ENCODE data around the gene PMEPA1. TPM values are rescaled to one million over a fixed set of nuclear protein-coding genes. Genes with fewer than 3 reads are reported as not detected.

PMEPA1 gene
- total and polyA plus RNA-seq, 2 donors (not counting 1 experiment from before 2014, with no cell fraction given): 9.9 to 37.4 TPM

DNA sequence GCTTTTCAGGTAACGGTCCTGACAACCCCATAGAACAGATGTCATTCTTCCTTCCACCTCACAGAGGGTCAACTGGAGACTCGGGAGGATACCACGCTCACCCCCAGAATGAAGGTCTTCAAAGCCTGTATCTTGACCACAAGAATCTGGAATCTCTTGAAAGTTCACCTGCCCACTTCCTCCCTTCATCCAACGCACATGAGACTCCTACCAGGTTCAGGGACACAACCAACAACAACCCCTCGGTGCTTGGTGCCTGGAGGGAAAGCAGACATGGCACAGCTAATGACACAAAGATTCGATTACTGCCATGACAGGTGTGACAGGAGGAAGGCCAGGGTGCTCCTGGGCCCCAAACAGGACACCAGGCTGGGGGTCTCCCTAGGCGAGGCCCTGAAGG lies 8.2 kb downstream of the PMEPA1 start:
- Histone ChIP-seq H3K36me3 (replicated peaks in 1 of 2; ENCODE audit: control extremely low read depth in 1 of 2, control insufficient read depth in 1 of 2, extremely low read depth in 1 of 2, insufficient read depth in 2 of 2, low read length in 1 of 2) (peaks cover 0 to 6% of the 10 kb centered on the region in 2 experiments), H3K4me3 (ENCODE audit: control extremely low read depth in 1 of 5, extremely low read depth in 1 of 5, insufficient read depth in 1 of 5, low read depth in 2 of 5, low read length in 4 of 5) (peak overlapping the region in 1 of 5 experiments; percentile 6), H3K79me2 (ENCODE audit: control insufficient read depth, insufficient read depth, low read length) (peaks cover 99% of the 10 kb centered on the region), H3K9ac (ENCODE audit: low read length) (no peak overlapping the region), H4K20me1 (ENCODE audit: control insufficient read depth, insufficient read depth, low read length, poor library complexity, severe bottlenecking) (peaks cover 37% of the 10 kb centered on the region), H3K27me3 (replicated peaks in 1 of 4; ENCODE audit: control extremely low read depth in 1 of 4, control insufficient read depth in 3 of 4, insufficient read depth in 4 of 4, low read length in 3 of 4) (no peaks in the 10 kb centered on the region), H3K9me3 (ENCODE audit: control extremely low read depth in 1 of 3, control insufficient read depth in 2 of 3, insufficient read depth in 1 of 3, low read length in 2 of 3) (no peaks in the 10 kb centered on the region), H3K4me1 (ENCODE audit: control insufficient read depth in 2 of 2, insufficient read depth in 2 of 2, low read length in 2 of 2) (peaks cover 99% of the 10 kb centered on the region in 2 donors), H3K27ac (ENCODE audit: low read length in 2 of 2) (peak overlapping the region in 1 of 2 donors; percentile 85), H3K4me2 (replicated peaks; ENCODE audit: low read depth, low read length, poor library complexity, severe bottlenecking) (peak overlapping the region; percentile 83), H2AFZ (ENCODE audit: insufficient read depth, low read depth, low read length, poor library complexity, severe bottlenecking) (no peak overlapping the region)
- Mint-ChIP-seq H3K4me3 (peak overlapping the region; percentile 86), H3K4me1 (peaks cover 97% of the 10 kb centered on the region), H3K27me3 (no peaks in the 10 kb centered on the region), H3K27ac (peak overlapping the region; percentile 89), H3K9me3 (ENCODE audit: insufficient read depth) (no peaks in the 10 kb centered on the region)
- intact Hi-C loops (cut with micrococcal nuclease): loop anchor here (2.0 to 10.0 kb wide), 4 partner anchors 17 to 1423 kb away; no protein-coding TSS in a partner anchor
- ChIA-PET CTCF (interaction anchor here (0.7 to 2.5 kb wide), 10 partner anchors 9 to 1185 kb away, joined by 3 to 16 read pairs (median 6); partner anchors contain the start of gene PMEPA1), POLR2A (interaction anchor here (1.8 to 3.4 kb wide), 3 partner anchors 10 to 22 kb away, joined by 5 to 14 read pairs (median 13); no protein-coding TSS in a partner anchor)
- ATAC-seq (ENCODE audit: low read depth) (no peak), DNase-seq (no peak)
- TF ChIP-seq, protein P1, sequence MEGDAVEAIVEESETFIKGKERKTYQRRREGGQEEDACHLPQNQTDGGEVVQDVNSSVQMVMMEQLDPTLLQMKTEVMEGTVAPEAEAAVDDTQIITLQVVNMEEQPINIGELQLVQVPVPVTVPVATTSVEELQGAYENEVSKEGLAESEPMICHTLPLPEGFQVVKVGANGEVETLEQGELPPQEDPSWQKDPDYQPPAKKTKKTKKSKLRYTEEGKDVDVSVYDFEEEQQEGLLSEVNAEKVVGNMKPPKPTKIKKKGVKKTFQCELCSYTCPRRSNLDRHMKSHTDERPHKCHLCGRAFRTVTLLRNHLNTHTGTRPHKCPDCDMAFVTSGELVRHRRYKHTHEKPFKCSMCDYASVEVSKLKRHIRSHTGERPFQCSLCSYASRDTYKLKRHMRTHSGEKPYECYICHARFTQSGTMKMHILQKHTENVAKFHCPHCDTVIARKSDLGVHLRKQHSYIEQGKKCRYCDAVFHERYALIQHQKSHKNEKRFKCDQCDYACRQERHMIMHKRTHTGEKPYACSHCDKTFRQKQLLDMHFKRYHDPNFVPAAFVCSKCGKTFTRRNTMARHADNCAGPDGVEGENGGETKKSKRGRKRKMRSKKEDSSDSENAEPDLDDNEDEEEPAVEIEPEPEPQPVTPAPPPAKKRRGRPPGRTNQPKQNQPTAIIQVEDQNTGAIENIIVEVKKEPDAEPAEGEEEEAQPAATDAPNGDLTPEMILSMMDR (IDR thresholded peaks at IDR 0.05): no peak
- TF ChIP-seq EZH2 (IDR thresholded peaks at IDR 0.05; ENCODE audit: borderline replicate concordance, insufficient read depth, low read depth, low read length, poor library complexity, severe bottlenecking): no peak
- 64% methylated on average over 5 of the region's 7 CpGs for WGBS (ENCODE audit: insufficient coverage)

GRCh38 chr20:57701090-57701489 lies 8.7 kb downstream of the PMEPA1 start:
- peak overlapping the region; percentile 86 for H3K4me3 Mint-ChIP-seq
- Histone ChIP-seq H3K27ac (ENCODE audit: low read length in 2 of 2) (no peak overlapping the region), H3K9ac (ENCODE audit: low read length) (no peak overlapping the region), H3K4me1 (ENCODE audit: control insufficient read depth in 2 of 2, insufficient read depth in 2 of 2, low read length in 2 of 2) (peaks cover 98 to 99% of the 10 kb centered on the region in 2 donors), H3K27me3 (replicated peaks in 1 of 4; ENCODE audit: control extremely low read depth in 1 of 4, control insufficient read depth in 3 of 4, insufficient read depth in 4 of 4, low read length in 3 of 4) (no peaks in the 10 kb centered on the region), H3K79me2 (ENCODE audit: control insufficient read depth, insufficient read depth, low read length) (peaks cover 99% of the 10 kb centered on the region), H3K36me3 (replicated peaks in 1 of 2; ENCODE audit: control extremely low read depth in 1 of 2, control insufficient read depth in 1 of 2, extremely low read depth in 1 of 2, insufficient read depth in 2 of 2, low read length in 1 of 2) (peaks cover 0 to 6% of the 10 kb centered on the region in 2 experiments), H3K9me3 (ENCODE audit: control extremely low read depth in 1 of 3, control insufficient read depth in 2 of 3, insufficient read depth in 1 of 3, low read length in 2 of 3) (no peaks in the 10 kb centered on the region), H3K4me2 (replicated peaks; ENCODE audit: low read depth, low read length, poor library complexity, severe bottlenecking) (peak overlapping the region; percentile 83), H2AFZ (ENCODE audit: insufficient read depth, low read depth, low read length, poor library complexity, severe bottlenecking) (no peak overlapping the region), H4K20me1 (ENCODE audit: control insufficient read depth, insufficient read depth, low read length, poor library complexity, severe bottlenecking) (peaks cover 40% of the 10 kb centered on the region), H3K4me3 (ENCODE audit: control extremely low read depth in 1 of 5, extremely low read depth in 1 of 5, insufficient read depth in 1 of 5, low read depth in 2 of 5, low read length in 4 of 5) (no peak overlapping the region)
- CTCF ChIA-PET: interaction anchor here (0.7 to 2.5 kb wide), 10 partner anchors 8 to 1185 kb away, joined by 3 to 16 read pairs (median 6); partner anchors contain the start of gene PMEPA1
- H3K4me1 Mint-ChIP-seq: peaks cover 98% of the 10 kb centered on the region
- TF ChIP-seq, protein P1 (IDR thresholded peaks at IDR 0.05): no peak
- no peak for TF ChIP-seq EZH2 (IDR thresholded peaks at IDR 0.05; ENCODE audit: borderline replicate concordance, insufficient read depth, low read depth, low read length, poor library complexity, severe bottlenecking)
- POLR2A ChIA-PET: interaction anchor here (3.4 kb wide), 1 partner anchor 21 kb away, joined by 13 read pairs; no protein-coding TSS in a partner anchor
- 100% methylated on average over 5 of the region's 6 CpGs for WGBS (ENCODE audit: insufficient coverage)
- DNase-seq: no peak
- no peaks in the 10 kb centered on the region for H3K27me3 Mint-ChIP-seq
- ATAC-seq (ENCODE audit: low read depth): no peak
- peak overlapping the region; percentile 89 for H3K27ac Mint-ChIP-seq
- intact Hi-C loops (cut with micrococcal nuclease): loop anchor here (5.0 to 10.0 kb wide), 3 partner anchors 216 to 1424 kb away; no protein-coding TSS in a partner anchor
- no peaks in the 10 kb centered on the region for H3K9me3 Mint-ChIP-seq (ENCODE audit: insufficient read depth)
